HG02759 (cell line): ENCODE data around the gene CPEB4.

Source experiments
- ATAC-seq: cut with Tn5 transposase; IDR thresholded peaks from one replicate; pipeline ENCODE4 v1.9.1; 2021; ENCODE audit warnings: mild to moderate bottlenecking, moderate library complexity; ENCODE audit not compliant: unreplicated experiment

The CPEB4 gene

GRCh38 chr5:173911623-173912022 lies 23.5 kb downstream of the CPEB4 start:
- ATAC-seq = no peak

GRCh38 chr5:173913686-173914321 lies 25.7 kb downstream of the CPEB4 start:
- ATAC-seq = no peak

GRCh38 chr5:173915310-173916014 lies 27.3 kb downstream of the CPEB4 start:
- ATAC-seq = no peak

GRCh38 chr5:173916233-173916632 lies 28.1 kb downstream of the CPEB4 start:
- ATAC-seq = no peak

- ATAC-seq = peak; percentile 94
Measured at GRCh38 chr5:173917788-173918786, 29.9 kb downstream of the CPEB4 start.

- no peak for ATAC-seq
Measured at GRCh38 chr5:173919443-173919842, 31.3 kb downstream of the CPEB4 start.

- ATAC-seq = no peak
Measured at GRCh38 chr5:173920024-173920753, 32.0 kb downstream of the CPEB4 start.

- ATAC-seq = no peak
Measured at GRCh38 chr5:173920866-173921555, 32.9 kb downstream of the CPEB4 start.

GRCh38 chr5:173922527-173922926 lies 34.4 kb downstream of the CPEB4 start:
- no peak for ATAC-seq

GRCh38 chr5:173923218-173924095 lies 35.3 kb downstream of the CPEB4 start:
- no peak for ATAC-seq

GRCh38 chr5:173924899-173925298 lies 36.8 kb downstream of the CPEB4 start:
- ATAC-seq = no peak

- ATAC-seq = no peak
Measured at GRCh38 chr5:173925449-173926071, 37.4 kb downstream of the CPEB4 start.

- no peak for ATAC-seq
Measured at GRCh38 chr5:173926359-173926758, 38.2 kb downstream of the CPEB4 start.

GRCh38 chr5:173928871-173929574 lies 40.9 kb downstream of the CPEB4 start:
- no peak for ATAC-seq

GRCh38 chr5:173932695-173933139 lies 44.6 kb downstream of the CPEB4 start:
- no peak for ATAC-seq

GRCh38 chr5:173933901-173934300 lies 45.8 kb downstream of the CPEB4 start:
- ATAC-seq = no peak

- no peak for ATAC-seq
Measured at GRCh38 chr5:173935396-173935795, 47.2 kb downstream of the CPEB4 start.

- ATAC-seq = no peak
Measured at GRCh38 chr5:173940269-173940668, 52.1 kb downstream of the CPEB4 start.
